Measurements from ENCODE around the gene CEBPZOS. TPM values are rescaled to one million over a fixed set of nuclear protein-coding genes. Genes with fewer than 3 reads are reported as not detected.
A peak's percentile ranks its signal among the peaks of the same experiment; 100 is the strongest.

Gene CEBPZOS
- total and polyA plus RNA-seq, 2 of the 8 experiments (the other 6 are each of a cell fraction or from before 2014, with no cell fraction given): 27.3 to 43.5 TPM

DNA sequence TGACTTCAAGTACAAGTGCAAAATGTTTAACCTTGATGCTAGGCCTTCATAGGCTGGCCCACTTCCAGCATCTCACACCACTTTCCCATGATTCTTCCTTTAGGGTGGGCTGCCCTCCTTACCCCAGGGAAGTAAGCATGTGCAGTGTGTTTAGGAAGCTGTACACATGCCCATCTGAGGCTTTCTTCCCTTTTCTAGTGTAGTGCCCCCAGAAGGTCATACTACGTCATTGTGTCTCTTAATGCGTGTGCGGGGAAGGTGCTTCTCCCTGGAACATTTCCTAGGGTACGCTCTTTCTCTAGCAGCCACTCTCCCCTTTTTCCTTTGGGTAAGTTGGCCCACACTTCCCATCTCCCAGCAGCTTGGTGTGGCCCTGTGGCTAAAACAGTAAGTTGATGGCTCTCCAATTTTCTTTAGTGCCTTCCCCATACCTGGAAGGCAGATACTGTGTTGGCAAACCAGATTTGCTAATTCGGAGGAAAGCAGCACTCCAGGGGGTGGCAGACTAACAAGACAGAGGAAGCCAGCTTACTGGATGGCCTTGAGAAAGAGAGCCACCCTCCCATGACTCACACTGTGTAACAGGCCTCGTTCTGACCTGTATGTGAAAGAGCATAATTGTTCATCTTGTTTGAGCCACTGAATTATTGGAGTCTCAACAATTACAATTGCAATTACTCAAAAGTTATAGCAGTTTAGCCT is 6.7 kb upstream of the CEBPZOS start (continued):
- TF ChIP-seq GABPA (IDR thresholded peaks at IDR 0.05; ENCODE audit: borderline replicate concordance, insufficient read depth, low read length): no peak
- TF ChIP-seq TEAD4 (IDR thresholded peaks at IDR 0.05; ENCODE audit: low read depth, low read length): no peak
- no peak for TF ChIP-seq SIN3A (conservative IDR thresholded peaks at IDR 0.05 in 1 of 2, IDR thresholded peaks at IDR 0.05 in 1 of 2; ENCODE audit: low read depth in 1 of 2, low read length in 2 of 2)
- no peak for TF ChIP-seq GTF2F1 (IDR thresholded peaks at IDR 0.05; ENCODE audit: borderline replicate concordance, low read depth, low read length)
- TF ChIP-seq POU5F1 (IDR thresholded peaks at IDR 0.05; ENCODE audit: low read depth, low read length): no peak
- no peak for TF ChIP-seq BACH1 (IDR thresholded peaks at IDR 0.05; ENCODE audit: low read length)
- no peak for TF ChIP-seq EZH2 (IDR thresholded peaks at IDR 0.05; ENCODE audit: low read depth, low read length, severe bottlenecking)
- no peak for TF ChIP-seq KDM1A (IDR thresholded peaks at IDR 0.05; ENCODE audit: borderline replicate concordance, low read length)
- no peak for TF ChIP-seq HDAC6 (IDR thresholded peaks at IDR 0.05; ENCODE audit: low read depth, low read length)
- no peak for TF ChIP-seq TBP (IDR thresholded peaks at IDR 0.05; ENCODE audit: low read depth, low read length)
- no peak for TF ChIP-seq MAFK (IDR thresholded peaks at IDR 0.05; ENCODE audit: low read depth, low read length)
- peak; percentile 58; the same call in 1 of the 2 replicates for TF ChIP-seq JUND (IDR thresholded peaks at IDR 0.05; ENCODE audit: low read length)
- no peak for TF ChIP-seq POLR2A (IDR thresholded peaks at IDR 0.05; ENCODE audit: control extremely low read depth in 1 of 2, low read depth in 2 of 2, low read length in 2 of 2)
- peak; percentile 31 for TF ChIP-seq ASH2L (IDR thresholded peaks at IDR 0.05; ENCODE audit: low read length)
- TF ChIP-seq, protein P1, sequence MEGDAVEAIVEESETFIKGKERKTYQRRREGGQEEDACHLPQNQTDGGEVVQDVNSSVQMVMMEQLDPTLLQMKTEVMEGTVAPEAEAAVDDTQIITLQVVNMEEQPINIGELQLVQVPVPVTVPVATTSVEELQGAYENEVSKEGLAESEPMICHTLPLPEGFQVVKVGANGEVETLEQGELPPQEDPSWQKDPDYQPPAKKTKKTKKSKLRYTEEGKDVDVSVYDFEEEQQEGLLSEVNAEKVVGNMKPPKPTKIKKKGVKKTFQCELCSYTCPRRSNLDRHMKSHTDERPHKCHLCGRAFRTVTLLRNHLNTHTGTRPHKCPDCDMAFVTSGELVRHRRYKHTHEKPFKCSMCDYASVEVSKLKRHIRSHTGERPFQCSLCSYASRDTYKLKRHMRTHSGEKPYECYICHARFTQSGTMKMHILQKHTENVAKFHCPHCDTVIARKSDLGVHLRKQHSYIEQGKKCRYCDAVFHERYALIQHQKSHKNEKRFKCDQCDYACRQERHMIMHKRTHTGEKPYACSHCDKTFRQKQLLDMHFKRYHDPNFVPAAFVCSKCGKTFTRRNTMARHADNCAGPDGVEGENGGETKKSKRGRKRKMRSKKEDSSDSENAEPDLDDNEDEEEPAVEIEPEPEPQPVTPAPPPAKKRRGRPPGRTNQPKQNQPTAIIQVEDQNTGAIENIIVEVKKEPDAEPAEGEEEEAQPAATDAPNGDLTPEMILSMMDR (IDR thresholded peaks at IDR 0.05; ENCODE audit: control extremely low read depth in 1 of 3, insufficient read depth in 1 of 3, low read depth in 1 of 3, low read length in 3 of 3): peak in 1 of 3 experiments; percentile 13; a peak in 1 of 4 replicates

Measured in H1 (cell line).